GM23248 (cell line): ENCODE measurements around the gene HEXB. TPM values are rescaled to one million over a fixed set of nuclear protein-coding genes. Genes with fewer than 3 reads are reported as not detected.
A peak's percentile ranks its signal among the peaks of the same experiment; 100 is the strongest.

Experiments
- DNase-seq: peaks from one replicate; pipeline ENCODE4 v3.0.0-alpha.2; 2015
- H2AFZ ChIP-seq: fragments of 200-600 bp; sonication (generic); 2 replicates; pipeline ENCODE4 v1.6.1; 2016; ENCODE audit warnings: antibody characterized with exemption
- H3F3A ChIP-seq: fragments of 200-600 bp; sonication (generic); 2 replicates; pipeline ENCODE4 v1.6.1; 2016; ENCODE audit warnings: mild to moderate bottlenecking, antibody characterized with exemption, mixed run types; ENCODE audit not compliant: insufficient read depth
- H3K27ac ChIP-seq: fragments of 200-600 bp; sonication (generic); 2 replicates; pipeline ENCODE4 v1.5.1; 2016; ENCODE audit warnings: mild to moderate bottlenecking
- H3K27me3 ChIP-seq: fragments of 200-600 bp; sonication (generic); replicated peaks from 2 replicates; pipeline ENCODE4 v1.6.1; 2016; ENCODE audit warnings: mild to moderate bottlenecking; ENCODE audit not compliant: insufficient read depth
- H3K36me3 ChIP-seq: fragments of 200-600 bp; sonication (generic); 2 replicates; pipeline ENCODE4 v1.6.1; 2016; ENCODE audit warnings: low read depth, mild to moderate bottlenecking
- H3K4me1 ChIP-seq: fragments of 200-600 bp; sonication (generic); 2 replicates; pipeline ENCODE4 v1.6.1; 2016; ENCODE audit warnings: mild to moderate bottlenecking; ENCODE audit not compliant: insufficient read depth
- H3K4me2 ChIP-seq: fragments of 200-600 bp; sonication (generic); one replicate; pipeline ENCODE4 v1.6.1; 2016; ENCODE audit warnings: mild to moderate bottlenecking; ENCODE audit not compliant: unreplicated experiment
- H3K4me3 ChIP-seq: fragments of 200-600 bp; sonication (generic); 2 replicates; pipeline ENCODE4 v1.5.1; 2016; ENCODE audit warnings: mild to moderate bottlenecking
- H3K79me2 ChIP-seq: fragments of 200-600 bp; sonication (generic); 2 replicates; pipeline ENCODE4 v1.6.1; 2016; ENCODE audit warnings: mild to moderate bottlenecking; ENCODE audit not compliant: insufficient read depth
- H3K9ac ChIP-seq: fragments of 200-600 bp; sonication (generic); 2 replicates; pipeline ENCODE4 v1.6.1; 2016; ENCODE audit warnings: mild to moderate bottlenecking
- H3K9me2 ChIP-seq: fragments of 200-600 bp; sonication (generic); 2 replicates; pipeline ENCODE4 v1.6.1; 2016; ENCODE audit warnings: mixed run types, mild to moderate bottlenecking, moderate library complexity; ENCODE audit not compliant: insufficient read depth
- H3K9me3 ChIP-seq: fragments of 200-600 bp; sonication (generic); one replicate; pipeline ENCODE4 v1.6.1; 2017; ENCODE audit warnings: low read depth
- H4K20me1 ChIP-seq: fragments of 200-600 bp; sonication (generic); 2 replicates; pipeline ENCODE4 v1.6.0; 2016; ENCODE audit not compliant: insufficient read depth
- EZH2 ChIP-seq: fragments of 200-600 bp; sonication (generic); IDR thresholded peaks from 2 replicates; pipeline ENCODE4 v1.6.1; 2018; ENCODE audit warnings: antibody characterized with exemption, mild to moderate bottlenecking; ENCODE audit not compliant: insufficient read depth, poor library complexity, severe bottlenecking
- EZH2phosphoT487 ChIP-seq: fragments of 200-600 bp; sonication (generic); IDR thresholded peaks from 2 replicates; pipeline ENCODE4 v1.6.1; 2018; ENCODE audit warnings: antibody characterized with exemption, moderate library complexity, mild to moderate bottlenecking, low read depth; ENCODE audit not compliant: insufficient read depth
- WGBS, 2 experiments: methylation state at CpG; one replicate each; pipeline ENCODE4 v1.1.6; 2015 to 2017; ENCODE audit warnings: low lambda C conversion rate in 2 of 2, low coverage in 1 of 2; ENCODE audit errors: missing lambda C conversion rate in 2 of 2; 5-methylcytosine and 5-hydroxymethylcytosine counted together
- in situ Hi-C: fragments of 300-500 bp; cut with MboI; formaldehyde crosslinking; loops from 2 replicates; pipeline ENCODE4 v1.15.0; 2020
- polyA plus RNA-seq: library from polyadenylated mRNA; unstranded; fragments of >200 nt; fragmentation: Nextera tagmentation; extraction: Ambion mirVana; gene quantifications from 2 replicates; pipeline ENCODE4 v1.2.1, GENCODE V29; 2016
- total RNA-seq: library from RNA; depleted of rRNA; stranded (reverse); fragments of >200 nt; shearing (Covaris generic); gene quantifications from 2 replicates; pipeline ENCODE4 v1.2.3, GENCODE V29; 2014

The HEXB gene
- total and polyA plus RNA-seq, 2 experiments from 2014 or later: 106 to 127 TPM

DNA sequence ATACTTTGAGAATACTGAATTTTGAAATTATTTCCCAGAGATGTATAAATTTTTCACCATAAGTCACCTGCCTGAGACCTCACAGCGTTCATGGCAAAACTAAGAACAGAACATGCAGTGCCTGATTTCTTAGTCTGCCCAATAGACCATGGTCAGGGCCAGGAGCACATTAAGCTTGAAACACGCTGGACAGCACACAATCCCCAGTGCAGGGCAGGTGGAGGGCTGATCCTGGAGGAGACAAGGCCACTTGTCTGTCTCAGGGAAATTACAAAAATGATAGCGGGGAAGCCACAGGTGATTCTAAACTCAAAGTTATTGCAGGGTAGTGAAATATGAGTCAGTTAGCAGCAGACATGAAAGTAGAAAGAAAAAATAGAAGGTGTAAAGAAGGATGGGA, 25.9 kb upstream of the HEXB start:
- WGBS, 2 experiments: 80 to 85% methylated on average over 3 of the region's 3 CpGs
- H3K9ac ChIP-seq: no peak overlapping the region
- H2AFZ ChIP-seq: no peak overlapping the region
- H3K9me3 ChIP-seq: no peaks in the 10 kb centered on the region
- no peak for DNase-seq
- no peaks in the 10 kb centered on the region for H4K20me1 ChIP-seq
- no peaks in the 10 kb centered on the region; the same call in 1 of the 2 replicates for H3K4me1 ChIP-seq
- TF ChIP-seq EZH2 (no peak), EZH2phosphoT487 (no peak)
- no peak overlapping the region for H3K4me3 ChIP-seq
- no peaks in the 10 kb centered on the region for H3K9me2 ChIP-seq
- H3K79me2 ChIP-seq: no peaks in the 10 kb centered on the region
- in situ Hi-C loops: loop anchor here (25.0 kb wide), 1 partner anchor 1072 kb away; no protein-coding TSS in a partner anchor
- H3K36me3 ChIP-seq: no peaks in the 10 kb centered on the region
- H3F3A ChIP-seq: no peaks in the 10 kb centered on the region
- H3K4me2 ChIP-seq: no peak overlapping the region
- no peaks in the 10 kb centered on the region for H3K27me3 ChIP-seq
- no peak overlapping the region for H3K27ac ChIP-seq

DNA sequence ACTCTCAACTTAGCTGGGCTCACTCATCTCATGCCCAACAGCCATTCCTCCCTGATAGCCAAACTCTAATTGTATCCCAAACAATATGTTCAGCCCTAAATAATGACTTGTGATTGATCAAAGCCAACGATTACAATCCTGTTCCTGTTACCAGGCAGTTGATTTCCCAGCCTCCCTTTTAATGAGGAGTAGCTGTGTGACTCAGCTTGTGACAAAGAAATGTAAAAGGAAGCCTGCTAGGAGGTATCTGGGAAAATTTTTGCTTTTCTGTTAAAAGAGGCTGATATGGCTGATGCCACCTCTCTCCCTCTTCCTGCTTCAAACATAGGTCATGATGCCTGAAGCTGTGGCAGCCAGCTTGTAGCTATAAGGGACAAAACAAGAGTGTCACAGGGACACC, 24.9 kb upstream of the HEXB start:
- Histone ChIP-seq H3K4me2 (no peak overlapping the region), H2AFZ (0 out of 2 replicates have a peak overlapping the region, but pooled peaks have one; percentile 26), H4K20me1 (no peaks in the 10 kb centered on the region), H3K4me1 (peaks cover 3% of the 10 kb centered on the region; the same call in 1 of the 2 replicates), H3K27ac (no peak overlapping the region), H3K9me2 (no peaks in the 10 kb centered on the region), H3K9me3 (no peaks in the 10 kb centered on the region), H3K79me2 (no peaks in the 10 kb centered on the region), H3K36me3 (no peaks in the 10 kb centered on the region), H3F3A (no peaks in the 10 kb centered on the region), H3K27me3 (no peaks in the 10 kb centered on the region), H3K4me3 (no peak overlapping the region), H3K9ac (no peak overlapping the region)
- TF ChIP-seq EZH2phosphoT487 (no peak), EZH2 (no peak)
- WGBS, 2 experiments: 31 to 52% methylated on average over 1 of the region's 1 CpG
- DNase-seq: peak; percentile 61
- in situ Hi-C loops: loop anchor here (10.0 to 25.0 kb wide), 2 partner anchors 255 to 1073 kb away; no protein-coding TSS in a partner anchor

DNA sequence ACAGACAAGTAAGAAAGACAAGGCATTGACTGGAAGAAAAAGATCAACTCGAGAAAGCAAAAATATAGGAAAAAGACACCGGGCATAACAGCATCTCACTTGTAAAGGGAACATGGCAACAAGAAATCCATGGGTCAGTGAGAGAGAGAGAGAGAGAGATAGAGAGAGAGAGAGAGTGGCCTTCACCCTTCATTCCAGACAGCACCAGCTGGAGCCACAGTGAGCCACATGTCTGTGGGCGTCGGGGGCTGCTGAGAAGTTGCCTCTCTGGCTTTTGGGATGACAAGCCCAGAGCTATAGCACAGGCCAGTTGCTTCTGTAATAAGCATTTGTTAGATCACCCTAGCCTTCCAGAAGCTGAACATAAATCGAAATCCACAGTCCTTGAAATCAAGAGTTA, 24.2 kb upstream of the HEXB start:
- Histone ChIP-seq H4K20me1 (no peaks in the 10 kb centered on the region), H3K9ac (no peak overlapping the region), H3K4me2 (no peak overlapping the region), H3K4me3 (no peak overlapping the region), H3K9me2 (no peaks in the 10 kb centered on the region), H3K79me2 (no peaks in the 10 kb centered on the region), H3K27me3 (no peaks in the 10 kb centered on the region), H3K36me3 (no peaks in the 10 kb centered on the region), H3F3A (no peaks in the 10 kb centered on the region), H3K4me1 (peaks cover 5% of the 10 kb centered on the region; the same call in 1 of the 2 replicates), H2AFZ (no peak overlapping the region), H3K27ac (no peak overlapping the region), H3K9me3 (no peaks in the 10 kb centered on the region)
- TF ChIP-seq EZH2: no peak
- no peak for TF ChIP-seq EZH2phosphoT487
- in situ Hi-C loops: loop anchor here (10.0 to 25.0 kb wide), 2 partner anchors 254 to 1074 kb away; no protein-coding TSS in a partner anchor
- no peak for DNase-seq
- WGBS, 2 experiments: 84 to 92% methylated on average over 5 of the region's 5 CpGs

DNA sequence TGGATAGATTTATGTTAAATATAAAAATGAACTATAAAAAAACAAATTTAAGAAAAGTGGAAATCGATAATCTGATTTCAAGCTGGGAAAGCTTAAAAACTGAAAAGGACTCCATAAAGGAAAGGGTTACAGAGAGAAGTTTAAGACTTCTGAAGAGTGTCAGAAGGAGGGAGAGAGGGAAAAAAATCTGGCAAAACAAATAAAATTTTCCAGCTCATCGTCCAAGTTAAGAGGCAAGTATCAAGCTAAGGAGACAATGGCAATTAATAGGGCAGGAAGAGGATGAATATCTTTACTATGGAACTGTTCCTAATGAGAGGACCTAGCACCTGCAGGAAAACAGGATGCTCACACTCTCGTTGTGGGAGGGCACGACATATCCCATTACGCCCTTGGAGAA, 20.5 kb upstream of the HEXB start:
- H3F3A ChIP-seq: no peaks in the 10 kb centered on the region
- H3K9me3 ChIP-seq: no peaks in the 10 kb centered on the region
- H3K27me3 ChIP-seq: no peaks in the 10 kb centered on the region
- DNase-seq: no peak
- no peak overlapping the region for H3K4me2 ChIP-seq
- H3K79me2 ChIP-seq: no peaks in the 10 kb centered on the region
- no peaks in the 10 kb centered on the region for H4K20me1 ChIP-seq
- no peak overlapping the region for H3K27ac ChIP-seq
- 39 to 51% methylated on average over 5 of the region's 5 CpGs for WGBS, 2 experiments
- H3K36me3 ChIP-seq: no peaks in the 10 kb centered on the region
- no peak overlapping the region for H2AFZ ChIP-seq
- in situ Hi-C loops: loop anchor here (10.0 to 25.0 kb wide), 2 partner anchors 250 to 1077 kb away; no protein-coding TSS in a partner anchor
- H3K4me1 ChIP-seq: peaks cover 7% of the 10 kb centered on the region; the same call in 1 of the 2 replicates
- TF ChIP-seq EZH2 (no peak), EZH2phosphoT487 (no peak)
- H3K9ac ChIP-seq: no peak overlapping the region
- no peak overlapping the region for H3K4me3 ChIP-seq
- H3K9me2 ChIP-seq: no peaks in the 10 kb centered on the region

DNA sequence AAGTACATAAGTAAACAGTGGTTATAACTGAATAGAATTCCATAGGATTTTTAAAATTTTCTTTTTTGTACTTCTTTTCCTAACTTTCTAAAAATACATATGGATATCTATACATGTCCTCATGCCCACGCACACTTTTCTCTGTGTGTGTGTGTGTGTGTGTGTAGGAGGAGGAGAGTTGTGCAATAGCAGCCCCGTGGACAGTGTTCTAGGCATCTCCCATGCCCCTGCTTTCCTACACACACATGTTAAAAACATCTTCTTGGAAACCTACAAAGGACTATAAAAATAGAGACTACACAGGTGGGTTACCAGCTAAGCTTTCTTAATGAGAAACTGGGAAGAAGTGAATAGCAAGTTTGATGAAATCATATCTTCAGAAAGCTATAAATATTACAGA, 19.8 kb upstream of the HEXB start:
- Histone ChIP-seq H3K9ac (no peak overlapping the region), H3K4me3 (no peak overlapping the region), H3K79me2 (no peaks in the 10 kb centered on the region), H3K4me1 (peaks cover 7% of the 10 kb centered on the region; the same call in 1 of the 2 replicates), H3K9me3 (no peaks in the 10 kb centered on the region), H3K27me3 (no peaks in the 10 kb centered on the region), H4K20me1 (no peaks in the 10 kb centered on the region), H3K27ac (no peak overlapping the region), H3K9me2 (no peaks in the 10 kb centered on the region), H3F3A (no peaks in the 10 kb centered on the region), H3K36me3 (no peaks in the 10 kb centered on the region), H3K4me2 (no peak overlapping the region), H2AFZ (no peak overlapping the region)
- in situ Hi-C loops: loop anchor here (10.0 to 25.0 kb wide), 2 partner anchors 250 to 1078 kb away; no protein-coding TSS in a partner anchor
- WGBS, 2 experiments: 6 to 9% methylated on average over 2 of the region's 2 CpGs
- TF ChIP-seq EZH2: no peak
- no peak for TF ChIP-seq EZH2phosphoT487
- DNase-seq: no peak
